ENCODE measurements around the gene RSPRY1.

- no peak for TF ChIP-seq POLR2A (IDR thresholded peaks at IDR 0.05; ENCODE audit: borderline replicate concordance, extremely low read depth, insufficient read depth, insufficient read length)
- no peak for TF ChIP-seq CTCF (IDR thresholded peaks at IDR 0.05 in 2 of 3, conservative IDR thresholded peaks at IDR 0.05 in 1 of 3; ENCODE audit: borderline replicate concordance in 1 of 3, insufficient read depth in 1 of 3, low read depth in 2 of 3, low read length in 2 of 3)
- no peak for TF ChIP-seq SRF (IDR thresholded peaks at IDR 0.05; ENCODE audit: low read depth)
- TF ChIP-seq EZH2 (IDR thresholded peaks at IDR 0.05) = no peak
- no peak for TF ChIP-seq EZH2phosphoT487 (IDR thresholded peaks at IDR 0.05; ENCODE audit: borderline replicate concordance)
- no peak for TF ChIP-seq POLR2AphosphoS5 (IDR thresholded peaks at IDR 0.05; ENCODE audit: low read depth, low read length)
Measured at GRCh38 chr16:57202095-57202886, 16.2 kb downstream of the RSPRY1 start.

Measured in HCT116 (cell line).